Keratinocyte (primary cell): ENCODE measurements around the gene CXorf58. TPM values are rescaled to one million over a fixed set of nuclear protein-coding genes. Genes with fewer than 3 reads are reported as not detected.
"Not testable (repeated sequence)": the region's sequence is repeated elsewhere in the genome, so short reads cannot be mapped to it uniquely, and the experiment has no call there.

Experiments
- DNase-seq: peaks from one replicate; pipeline ENCODE4 v3.0.0-alpha.2; 2011; ENCODE audit warnings: low read depth, missing footprints, low spot score
- FAIRE-seq: peaks from 2 replicates; lab custom pipeline; 2011; peaks lifted over from hg19 to GRCh38; lab: Jason Lieb, UNC
- H2AFZ ChIP-seq: 2 replicates; pipeline ENCODE4 v1.6.0; 2012; ENCODE audit warnings: low read length, control low read depth, inconsistent platforms; ENCODE audit not compliant: control insufficient read depth
- H3K27ac ChIP-seq: 2 replicates; pipeline ENCODE4 v1.5.1; 2011; ENCODE audit warnings: low read length; ENCODE audit not compliant: control insufficient read depth, insufficient read depth
- H3K27me3 ChIP-seq: 3 replicates; pipeline ENCODE4 v1.6.0; 2011; ENCODE audit warnings: low read length; ENCODE audit not compliant: control insufficient read depth, insufficient read depth; ENCODE audit errors: extremely low read depth
- H3K36me3 ChIP-seq, 2 experiments: 2 replicates in 1 of 2; 3 replicates in 1 of 2; pipeline ENCODE4 v1.5.1; 2011; ENCODE audit warnings: low read length in 2 of 2, mild to moderate bottlenecking in 1 of 2; ENCODE audit not compliant: control insufficient read depth in 2 of 2, insufficient read depth in 2 of 2; ENCODE audit errors: extremely low read depth in 1 of 2
- H3K4me1 ChIP-seq: 3 replicates; pipeline ENCODE4 v1.5.1; 2011; ENCODE audit warnings: low read length; ENCODE audit not compliant: control insufficient read depth, insufficient read depth; ENCODE audit errors: extremely low read depth
- H3K4me2 ChIP-seq: 3 replicates; pipeline ENCODE4 v1.6.0; 2011; ENCODE audit warnings: low read depth, low read length; ENCODE audit not compliant: control insufficient read depth, insufficient read depth; ENCODE audit errors: extremely low read depth
- H3K4me3 ChIP-seq, 3 experiments: fragments of 200-600 bp in 1 of 3; sonication (generic) in 1 of 3; 2 replicates in 2 of 3; 3 replicates in 1 of 3; pipeline ENCODE4 v1.5.1; 2011 to 2016; ENCODE audit warnings: low read length in 3 of 3, mild to moderate bottlenecking in 3 of 3, control low read depth in 2 of 3, inconsistent platforms in 1 of 3, low read depth in 1 of 3, mixed read lengths in 1 of 3, mixed run types in 1 of 3, moderate library complexity in 1 of 3; ENCODE audit not compliant: control insufficient read depth in 2 of 3, insufficient read depth in 2 of 3; ENCODE audit errors: extremely low read depth in 1 of 3
- H3K79me2 ChIP-seq: 2 replicates; pipeline ENCODE4 v1.6.0; 2012; ENCODE audit warnings: low read length; ENCODE audit not compliant: control insufficient read depth, insufficient read depth
- H3K9ac ChIP-seq: 3 replicates; pipeline ENCODE4 v1.6.0; 2011; ENCODE audit warnings: low read length; ENCODE audit not compliant: control insufficient read depth, insufficient read depth; ENCODE audit errors: extremely low read depth
- H3K9me1 ChIP-seq: 3 replicates; pipeline ENCODE4 v1.6.0; 2011; ENCODE audit warnings: low read length; ENCODE audit not compliant: control insufficient read depth, insufficient read depth; ENCODE audit errors: extremely low read depth
- H3K9me3 ChIP-seq: 2 replicates; pipeline ENCODE4 v1.5.1; 2012; ENCODE audit warnings: low read depth, low read length; ENCODE audit not compliant: control insufficient read depth
- H4K20me1 ChIP-seq: 3 replicates; pipeline ENCODE4 v1.6.0; 2011; ENCODE audit warnings: low read length; ENCODE audit not compliant: control insufficient read depth, insufficient read depth; ENCODE audit errors: extremely low read depth
- EZH2 ChIP-seq: IDR thresholded peaks from one replicate; pipeline ENCODE4 v1.6.1; 2012; ENCODE audit warnings: inconsistent platforms, mild to moderate bottlenecking, low read length, moderate library complexity
- dilution Hi-C: fragments of 300-500 bp; cut with MboI; formaldehyde crosslinking; loops from one replicate; pipeline ENCODE4 v1.7.0; 2020; ENCODE audit warnings: low sequenced_read_pairs; ENCODE audit not compliant: extremely low pct_ligation_motif_present
- polyA plus RNA-seq, 5 experiments: library from polyadenylated mRNA; depleted of rRNA in 3 of 5; stranded (reverse) in 3 of 5; stranded (forward) in 1 of 5; unstranded in 1 of 5; fragments of >200 nt; gene quantifications; 1 replicate in 1 of 5; 2 replicates in 3 of 5; 3 replicates in 1 of 5; pipeline versions ENCODE4 v1.2.1 to v1.2.3, GENCODE V29; 2011 to 2012; ENCODE audit warnings: missing spikeins in 2 of 5, low read depth in 1 of 5, low replicate concordance in 1 of 5
- TF ChIP-seq, protein P1 (sequence below), 3 experiments: IDR thresholded peaks in 1 of 3; conservative IDR thresholded peaks in 1 of 3; optimal IDR thresholded peaks in 1 of 3; 2 replicates in 2 of 3; 3 replicates in 1 of 3; pipeline versions ENCODE3 to v1.5.1; 2011; ENCODE audit warnings: low read length in 3 of 3, mild to moderate bottlenecking in 3 of 3, moderate library complexity in 2 of 3, control low read depth in 1 of 3, inconsistent platforms in 1 of 3; ENCODE audit not compliant: insufficient read depth in 2 of 3; ENCODE audit errors: extremely low read depth in 1 of 3

CXorf58 gene
- polyA plus RNA-seq, 1 donor (not counting 4 experiments of a cell fraction or from before 2014, with no cell fraction given): 0.12 TPM

DNA sequence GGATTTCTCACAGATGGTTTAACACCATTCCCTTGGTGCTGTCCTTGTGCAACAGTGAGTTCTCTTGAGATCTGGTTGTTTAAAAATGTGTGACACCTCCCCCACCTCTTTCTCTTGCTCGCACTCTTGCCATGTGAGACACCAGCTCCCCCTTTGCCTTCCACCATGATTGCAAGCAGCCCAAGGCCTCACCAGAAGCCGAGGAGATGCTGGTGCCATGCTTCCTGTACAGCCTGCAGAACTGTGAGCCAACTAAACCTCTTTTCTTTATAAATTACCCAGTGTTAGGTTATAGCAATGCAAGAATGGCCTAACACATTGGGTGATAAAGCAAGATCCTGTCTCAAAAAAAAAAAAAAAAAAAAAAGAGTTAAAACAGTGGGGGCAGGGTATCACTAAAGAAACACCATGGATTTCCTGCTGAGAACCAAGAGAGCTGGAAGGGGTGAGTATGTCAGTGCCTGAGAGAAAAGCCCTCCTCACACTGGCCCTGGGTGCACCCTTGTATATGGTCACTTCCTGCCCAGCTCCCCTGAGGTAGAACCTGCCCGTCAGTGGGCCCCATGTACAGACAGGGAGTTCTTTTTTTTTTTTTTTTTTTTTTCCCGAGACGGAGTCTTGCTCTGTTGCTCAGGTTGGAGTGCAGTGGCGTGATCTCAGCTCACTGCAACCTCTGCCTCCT is 46.5 kb upstream of the CXorf58 start:
- TF ChIP-seq EZH2: no peak
- TF ChIP-seq, protein P1, sequence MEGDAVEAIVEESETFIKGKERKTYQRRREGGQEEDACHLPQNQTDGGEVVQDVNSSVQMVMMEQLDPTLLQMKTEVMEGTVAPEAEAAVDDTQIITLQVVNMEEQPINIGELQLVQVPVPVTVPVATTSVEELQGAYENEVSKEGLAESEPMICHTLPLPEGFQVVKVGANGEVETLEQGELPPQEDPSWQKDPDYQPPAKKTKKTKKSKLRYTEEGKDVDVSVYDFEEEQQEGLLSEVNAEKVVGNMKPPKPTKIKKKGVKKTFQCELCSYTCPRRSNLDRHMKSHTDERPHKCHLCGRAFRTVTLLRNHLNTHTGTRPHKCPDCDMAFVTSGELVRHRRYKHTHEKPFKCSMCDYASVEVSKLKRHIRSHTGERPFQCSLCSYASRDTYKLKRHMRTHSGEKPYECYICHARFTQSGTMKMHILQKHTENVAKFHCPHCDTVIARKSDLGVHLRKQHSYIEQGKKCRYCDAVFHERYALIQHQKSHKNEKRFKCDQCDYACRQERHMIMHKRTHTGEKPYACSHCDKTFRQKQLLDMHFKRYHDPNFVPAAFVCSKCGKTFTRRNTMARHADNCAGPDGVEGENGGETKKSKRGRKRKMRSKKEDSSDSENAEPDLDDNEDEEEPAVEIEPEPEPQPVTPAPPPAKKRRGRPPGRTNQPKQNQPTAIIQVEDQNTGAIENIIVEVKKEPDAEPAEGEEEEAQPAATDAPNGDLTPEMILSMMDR (optimal IDR thresholded peaks at IDR 0.05 in 1 of 3, IDR thresholded peaks at IDR 0.05 in 1 of 3, conservative IDR thresholded peaks at IDR 0.05 in 1 of 3; ENCODE audit: extremely low read depth in 1 of 3, insufficient read depth in 2 of 3, low read length in 3 of 3): no peak
- DNase-seq: no peak
- H2AFZ ChIP-seq: no peak overlapping the region
- no peaks in the 10 kb centered on the region for H3K9me1 ChIP-seq
- H3K27me3 ChIP-seq: no peaks in the 10 kb centered on the region
- no peaks in the 10 kb centered on the region for H3K9me3 ChIP-seq
- H4K20me1 ChIP-seq: no peaks in the 10 kb centered on the region
- no peak overlapping the region for H3K4me2 ChIP-seq
- no peaks in the 10 kb centered on the region for H3K79me2 ChIP-seq
- H3K4me1 ChIP-seq: no peaks in the 10 kb centered on the region
- H3K4me3 ChIP-seq: no peak overlapping the region
- no peak overlapping the region for H3K9ac ChIP-seq
- dilution Hi-C loops: no loop called here
- H3K27ac ChIP-seq: no peak overlapping the region
- FAIRE-seq: no peak
- H3K36me3 ChIP-seq: no peaks in the 10 kb centered on the region

DNA sequence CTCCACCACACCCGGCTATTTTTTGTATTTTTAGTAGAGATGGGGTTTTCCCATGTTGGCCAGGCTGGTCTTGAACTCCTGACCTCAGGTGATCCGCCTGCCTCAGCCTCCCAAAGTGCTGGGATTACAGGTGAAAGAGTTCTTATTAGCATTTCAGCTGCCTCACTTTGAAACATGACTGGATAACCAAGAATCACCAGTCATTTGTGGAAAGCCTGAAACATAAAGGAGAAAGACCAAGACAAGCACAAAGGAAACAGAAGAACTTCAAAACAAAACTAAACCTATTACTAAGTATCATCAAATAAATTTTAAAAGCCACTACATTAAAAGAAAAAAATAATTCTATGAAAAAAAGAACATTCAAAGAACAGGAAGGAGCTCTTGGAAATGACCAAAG is 45.9 kb upstream of the CXorf58 start:
- H3K4me1 ChIP-seq, H3K9me1 ChIP-seq, FAIRE-seq, H3K27ac ChIP-seq, H4K20me1 ChIP-seq, H3K9me3 ChIP-seq, H3K9ac ChIP-seq, H2AFZ ChIP-seq, H3K79me2 ChIP-seq, DNase-seq, H3K4me3 ChIP-seq, H3K36me3 ChIP-seq, H3K27me3 ChIP-seq, dilution Hi-C loops, H3K4me2 ChIP-seq: not testable (repeated sequence)
